HepG2 (cell line): ENCODE data around the gene FAM229A. TPM values are rescaled to one million over a fixed set of nuclear protein-coding genes. Genes with fewer than 3 reads are reported as not detected.
A peak's percentile ranks its signal among the peaks of the same experiment; 100 is the strongest.

Experiments
- JUN ChIP-seq: sonication (generic); formaldehyde crosslinking; IDR thresholded peaks from 2 replicates; pipeline ENCODE4 v1.4.0; 2020; ENCODE audit warnings: mild to moderate bottlenecking, missing genetic modification reagents
- PHF21A ChIP-seq: sonication (generic); formaldehyde crosslinking; IDR thresholded peaks from 2 replicates; pipeline ENCODE4 v1.5.0; 2020; ENCODE audit warnings: mild to moderate bottlenecking, missing genetic modification reagents
- POLR2G ChIP-seq: fragments of 200-400 bp; formaldehyde crosslinking; IDR thresholded peaks from 2 replicates; pipeline ENCODE4 v1.6.1; 2018; ENCODE audit warnings: mild to moderate bottlenecking, low read depth, low read length, moderate library complexity
- RFXAP ChIP-seq: sonication (generic); formaldehyde crosslinking; IDR thresholded peaks from 2 replicates; pipeline ENCODE4 v1.4.0; 2020; ENCODE audit warnings: missing genetic modification reagents, borderline replicate concordance
- ZBTB38 ChIP-seq: sonication (generic); formaldehyde crosslinking; IDR thresholded peaks from 2 replicates; pipeline ENCODE4 v1.5.1; 2020; ENCODE audit warnings: mild to moderate bottlenecking, missing genetic modification reagents
- ZNF329 ChIP-seq: sonication (generic); formaldehyde crosslinking; IDR thresholded peaks from 2 replicates; pipeline ENCODE4 v1.9.0; 2021; ENCODE audit warnings: low read depth, mild to moderate bottlenecking, missing genetic modification reagents
- ZSCAN29 ChIP-seq: sonication (generic); formaldehyde crosslinking; conservative IDR thresholded peaks from 2 replicates; pipeline ENCODE4 v1.4.0; 2020; ENCODE audit warnings: mild to moderate bottlenecking, missing genetic modification reagents
- polyA plus RNA-seq, 8 experiments: library from polyadenylated mRNA; depleted of rRNA in 3 of 8; stranded (reverse) in 7 of 8; unstranded in 1 of 8; fragments of >200 nt; fragmentation: Illumina TruSeq in 4 of 8; extraction: Trizol in 4 of 8; gene quantifications; 2 replicates each; pipeline versions ENCODE4 v1.2.1 to v1.2.3, GENCODE V29; 2011 to 2016; ENCODE audit warnings: low read depth in 4 of 8, missing spikeins in 1 of 8, mixed read lengths in 1 of 8; ENCODE audit not compliant: insufficient read depth in 1 of 8
- total RNA-seq, 5 experiments: library from RNA; depleted of rRNA; stranded (reverse); fragments of >200 nt; fragmentation: Illumina TruSeq; extraction: Trizol; gene quantifications; 2 replicates each; pipeline ENCODE4 v1.2.3, GENCODE V29; 2016; ENCODE audit warnings: low read depth in 1 of 5
- TF ChIP-seq, protein P1 (sequence below): sonication (generic); formaldehyde crosslinking; IDR thresholded peaks from 2 replicates; pipeline ENCODE4 v1.4.0; 2020; ENCODE audit warnings: missing genetic modification reagents, borderline replicate concordance
- TF ChIP-seq, protein P2 (sequence below): sonication (generic); formaldehyde crosslinking; IDR thresholded peaks from 2 replicates; pipeline ENCODE4 v1.5.0; 2020; ENCODE audit warnings: mild to moderate bottlenecking, missing genetic modification reagents, moderate library complexity
- TF ChIP-seq, protein P3 (sequence below): sonication (generic); formaldehyde crosslinking; IDR thresholded peaks from 2 replicates; pipeline ENCODE4 v1.5.0; 2020; ENCODE audit warnings: missing genetic modification reagents, mild to moderate bottlenecking, borderline replicate concordance
- TF ChIP-seq, protein P4 (sequence below): IDR thresholded peaks from 2 replicates; pipeline ENCODE4 v1.6.1; 2012; ENCODE audit warnings: low read length, improper control_type of control experiment
- TF ChIP-seq, protein P5 (sequence below): sonication (generic); formaldehyde crosslinking; IDR thresholded peaks from 2 replicates; pipeline ENCODE4 v1.4.0; 2020; ENCODE audit warnings: missing genetic modification reagents
- TF ChIP-seq, protein P6 (sequence below): sonication (generic); formaldehyde crosslinking; IDR thresholded peaks from 2 replicates; pipeline ENCODE4 v1.4.0; 2020; ENCODE audit warnings: low read depth, mild to moderate bottlenecking, missing genetic modification reagents
- TF ChIP-seq, protein P7 (sequence below): sonication (generic); formaldehyde crosslinking; IDR thresholded peaks from 2 replicates; pipeline ENCODE4 v1.4.0; 2020; ENCODE audit warnings: missing genetic modification reagents
- TF ChIP-seq, protein P8 (sequence below): sonication (generic); formaldehyde crosslinking; IDR thresholded peaks from 2 replicates; pipeline ENCODE4 v1.8.1; 2023; ENCODE audit warnings: mild to moderate bottlenecking, missing genetic modification reagents

The FAM229A gene
- total and polyA plus RNA-seq, 2 of the 13 experiments (the other 11 are each of a cell fraction or from before 2014, with no cell fraction given) = 3.2 to 17.6 TPM

DNA sequence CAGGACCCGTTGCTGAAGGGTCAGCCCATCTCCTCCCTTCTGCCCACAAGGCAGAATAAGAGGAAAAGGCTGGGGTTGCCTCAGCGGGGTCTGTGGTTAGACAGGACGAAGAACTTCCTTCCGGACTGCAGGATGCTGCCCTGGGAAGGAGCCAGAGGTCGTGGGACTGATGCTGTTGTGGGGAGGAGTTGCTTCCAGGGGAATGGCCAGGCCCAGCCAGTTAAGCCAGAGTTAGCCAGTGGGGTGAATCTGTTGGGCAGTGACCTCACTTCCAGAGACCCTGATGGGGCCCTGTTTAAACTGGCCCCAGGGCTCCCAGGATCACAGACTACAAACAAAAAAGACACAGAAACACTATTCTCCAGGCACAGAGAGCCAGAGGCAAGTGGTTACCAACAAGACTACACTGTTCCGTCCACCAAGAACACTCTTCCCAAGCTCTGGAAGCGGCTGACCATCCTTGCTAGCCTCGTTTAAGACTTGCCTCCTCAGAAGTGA lies 13.0 kb downstream of the FAM229A start (continued):
- TF ChIP-seq, protein P1, sequence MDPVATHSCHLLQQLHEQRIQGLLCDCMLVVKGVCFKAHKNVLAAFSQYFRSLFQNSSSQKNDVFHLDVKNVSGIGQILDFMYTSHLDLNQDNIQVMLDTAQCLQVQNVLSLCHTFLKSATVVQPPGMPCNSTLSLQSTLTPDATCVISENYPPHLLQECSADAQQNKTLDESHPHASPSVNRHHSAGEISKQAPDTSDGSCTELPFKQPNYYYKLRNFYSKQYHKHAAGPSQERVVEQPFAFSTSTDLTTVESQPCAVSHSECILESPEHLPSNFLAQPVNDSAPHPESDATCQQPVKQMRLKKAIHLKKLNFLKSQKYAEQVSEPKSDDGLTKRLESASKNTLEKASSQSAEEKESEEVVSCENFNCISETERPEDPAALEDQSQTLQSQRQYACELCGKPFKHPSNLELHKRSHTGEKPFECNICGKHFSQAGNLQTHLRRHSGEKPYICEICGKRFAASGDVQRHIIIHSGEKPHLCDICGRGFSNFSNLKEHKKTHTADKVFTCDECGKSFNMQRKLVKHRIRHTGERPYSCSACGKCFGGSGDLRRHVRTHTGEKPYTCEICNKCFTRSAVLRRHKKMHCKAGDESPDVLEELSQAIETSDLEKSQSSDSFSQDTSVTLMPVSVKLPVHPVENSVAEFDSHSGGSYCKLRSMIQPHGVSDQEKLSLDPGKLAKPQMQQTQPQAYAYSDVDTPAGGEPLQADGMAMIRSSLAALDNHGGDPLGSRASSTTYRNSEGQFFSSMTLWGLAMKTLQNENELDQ (CRISPR knock-in tag) = no peak
- TF ChIP-seq, protein P2, sequence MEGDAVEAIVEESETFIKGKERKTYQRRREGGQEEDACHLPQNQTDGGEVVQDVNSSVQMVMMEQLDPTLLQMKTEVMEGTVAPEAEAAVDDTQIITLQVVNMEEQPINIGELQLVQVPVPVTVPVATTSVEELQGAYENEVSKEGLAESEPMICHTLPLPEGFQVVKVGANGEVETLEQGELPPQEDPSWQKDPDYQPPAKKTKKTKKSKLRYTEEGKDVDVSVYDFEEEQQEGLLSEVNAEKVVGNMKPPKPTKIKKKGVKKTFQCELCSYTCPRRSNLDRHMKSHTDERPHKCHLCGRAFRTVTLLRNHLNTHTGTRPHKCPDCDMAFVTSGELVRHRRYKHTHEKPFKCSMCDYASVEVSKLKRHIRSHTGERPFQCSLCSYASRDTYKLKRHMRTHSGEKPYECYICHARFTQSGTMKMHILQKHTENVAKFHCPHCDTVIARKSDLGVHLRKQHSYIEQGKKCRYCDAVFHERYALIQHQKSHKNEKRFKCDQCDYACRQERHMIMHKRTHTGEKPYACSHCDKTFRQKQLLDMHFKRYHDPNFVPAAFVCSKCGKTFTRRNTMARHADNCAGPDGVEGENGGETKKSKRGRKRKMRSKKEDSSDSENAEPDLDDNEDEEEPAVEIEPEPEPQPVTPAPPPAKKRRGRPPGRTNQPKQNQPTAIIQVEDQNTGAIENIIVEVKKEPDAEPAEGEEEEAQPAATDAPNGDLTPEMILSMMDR = no peak
- TF ChIP-seq ZNF329 (CRISPR knock-in tag) = no peak
- TF ChIP-seq ZSCAN29 (CRISPR knock-in tag) = 0 out of 2 replicates have a peak, but pooled peaks have one; percentile 32
- peak; percentile 35; the same call in 1 of the 2 replicates for TF ChIP-seq POLR2G
- peak; percentile 13; the same call in 1 of the 2 replicates for TF ChIP-seq PHF21A (CRISPR knock-in tag)
- TF ChIP-seq, protein P3, sequence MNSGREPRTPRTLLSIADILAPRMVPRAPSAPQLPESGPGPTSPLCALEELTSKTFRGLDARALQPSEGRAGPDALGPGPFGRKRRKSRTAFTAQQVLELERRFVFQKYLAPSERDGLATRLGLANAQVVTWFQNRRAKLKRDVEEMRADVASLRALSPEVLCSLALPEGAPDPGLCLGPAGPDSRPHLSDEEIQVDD (CRISPR knock-in tag) = no peak
- TF ChIP-seq JUN (CRISPR knock-in tag) = 0 out of 2 replicates have a peak, but pooled peaks have one; percentile 52
- TF ChIP-seq, protein P4, sequence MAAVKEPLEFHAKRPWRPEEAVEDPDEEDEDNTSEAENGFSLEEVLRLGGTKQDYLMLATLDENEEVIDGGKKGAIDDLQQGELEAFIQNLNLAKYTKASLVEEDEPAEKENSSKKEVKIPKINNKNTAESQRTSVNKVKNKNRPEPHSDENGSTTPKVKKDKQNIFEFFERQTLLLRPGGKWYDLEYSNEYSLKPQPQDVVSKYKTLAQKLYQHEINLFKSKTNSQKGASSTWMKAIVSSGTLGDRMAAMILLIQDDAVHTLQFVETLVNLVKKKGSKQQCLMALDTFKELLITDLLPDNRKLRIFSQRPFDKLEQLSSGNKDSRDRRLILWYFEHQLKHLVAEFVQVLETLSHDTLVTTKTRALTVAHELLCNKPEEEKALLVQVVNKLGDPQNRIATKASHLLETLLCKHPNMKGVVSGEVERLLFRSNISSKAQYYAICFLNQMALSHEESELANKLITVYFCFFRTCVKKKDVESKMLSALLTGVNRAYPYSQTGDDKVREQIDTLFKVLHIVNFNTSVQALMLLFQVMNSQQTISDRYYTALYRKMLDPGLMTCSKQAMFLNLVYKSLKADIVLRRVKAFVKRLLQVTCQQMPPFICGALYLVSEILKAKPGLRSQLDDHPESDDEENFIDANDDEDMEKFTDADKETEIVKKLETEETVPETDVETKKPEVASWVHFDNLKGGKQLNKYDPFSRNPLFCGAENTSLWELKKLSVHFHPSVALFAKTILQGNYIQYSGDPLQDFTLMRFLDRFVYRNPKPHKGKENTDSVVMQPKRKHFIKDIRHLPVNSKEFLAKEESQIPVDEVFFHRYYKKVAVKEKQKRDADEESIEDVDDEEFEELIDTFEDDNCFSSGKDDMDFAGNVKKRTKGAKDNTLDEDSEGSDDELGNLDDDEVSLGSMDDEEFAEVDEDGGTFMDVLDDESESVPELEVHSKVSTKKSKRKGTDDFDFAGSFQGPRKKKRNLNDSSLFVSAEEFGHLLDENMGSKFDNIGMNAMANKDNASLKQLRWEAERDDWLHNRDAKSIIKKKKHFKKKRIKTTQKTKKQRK = no peak
- peak; percentile 49; the same call in 1 of the 2 replicates for TF ChIP-seq ZBTB38 (CRISPR knock-in tag)
- TF ChIP-seq, protein P5, sequence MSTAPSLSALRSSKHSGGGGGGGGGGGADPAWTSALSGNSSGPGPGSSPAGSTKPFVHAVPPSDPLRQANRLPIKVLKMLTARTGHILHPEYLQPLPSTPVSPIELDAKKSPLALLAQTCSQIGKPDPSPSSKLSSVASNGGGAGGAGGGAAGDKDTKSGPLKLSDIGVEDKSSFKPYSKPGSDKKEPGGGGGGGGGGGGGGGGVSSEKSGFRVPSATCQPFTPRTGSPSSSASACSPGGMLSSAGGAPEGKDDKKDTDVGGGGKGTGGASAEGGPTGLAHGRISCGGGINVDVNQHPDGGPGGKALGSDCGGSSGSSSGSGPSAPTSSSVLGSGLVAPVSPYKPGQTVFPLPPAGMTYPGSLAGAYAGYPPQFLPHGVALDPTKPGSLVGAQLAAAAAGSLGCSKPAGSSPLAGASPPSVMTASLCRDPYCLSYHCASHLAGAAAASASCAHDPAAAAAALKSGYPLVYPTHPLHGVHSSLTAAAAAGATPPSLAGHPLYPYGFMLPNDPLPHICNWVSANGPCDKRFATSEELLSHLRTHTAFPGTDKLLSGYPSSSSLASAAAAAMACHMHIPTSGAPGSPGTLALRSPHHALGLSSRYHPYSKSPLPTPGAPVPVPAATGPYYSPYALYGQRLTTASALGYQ = no peak
- TF ChIP-seq, protein P6, sequence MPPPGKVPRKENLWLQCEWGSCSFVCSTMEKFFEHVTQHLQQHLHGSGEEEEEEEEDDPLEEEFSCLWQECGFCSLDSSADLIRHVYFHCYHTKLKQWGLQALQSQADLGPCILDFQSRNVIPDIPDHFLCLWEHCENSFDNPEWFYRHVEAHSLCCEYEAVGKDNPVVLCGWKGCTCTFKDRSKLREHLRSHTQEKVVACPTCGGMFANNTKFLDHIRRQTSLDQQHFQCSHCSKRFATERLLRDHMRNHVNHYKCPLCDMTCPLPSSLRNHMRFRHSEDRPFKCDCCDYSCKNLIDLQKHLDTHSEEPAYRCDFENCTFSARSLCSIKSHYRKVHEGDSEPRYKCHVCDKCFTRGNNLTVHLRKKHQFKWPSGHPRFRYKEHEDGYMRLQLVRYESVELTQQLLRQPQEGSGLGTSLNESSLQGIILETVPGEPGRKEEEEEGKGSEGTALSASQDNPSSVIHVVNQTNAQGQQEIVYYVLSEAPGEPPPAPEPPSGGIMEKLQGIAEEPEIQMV = no peak
- TF ChIP-seq, protein P7, sequence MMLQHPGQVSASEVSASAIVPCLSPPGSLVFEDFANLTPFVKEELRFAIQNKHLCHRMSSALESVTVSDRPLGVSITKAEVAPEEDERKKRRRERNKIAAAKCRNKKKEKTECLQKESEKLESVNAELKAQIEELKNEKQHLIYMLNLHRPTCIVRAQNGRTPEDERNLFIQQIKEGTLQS (CRISPR knock-in tag) = peak; percentile 30; the same call in 1 of the 2 replicates
- TF ChIP-seq, protein P8, sequence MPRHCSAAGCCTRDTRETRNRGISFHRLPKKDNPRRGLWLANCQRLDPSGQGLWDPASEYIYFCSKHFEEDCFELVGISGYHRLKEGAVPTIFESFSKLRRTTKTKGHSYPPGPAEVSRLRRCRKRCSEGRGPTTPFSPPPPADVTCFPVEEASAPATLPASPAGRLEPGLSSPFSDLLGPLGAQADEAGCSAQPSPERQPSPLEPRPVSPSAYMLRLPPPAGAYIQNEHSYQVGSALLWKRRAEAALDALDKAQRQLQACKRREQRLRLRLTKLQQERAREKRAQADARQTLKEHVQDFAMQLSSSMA (CRISPR knock-in tag) = no peak
- TF ChIP-seq RFXAP (CRISPR knock-in tag) = peak; percentile 47; the same call in 1 of the 2 replicates
